Skeletal muscle satellite cell (primary cell): ENCODE data around the gene ABCA1. TPM values are rescaled to one million over a fixed set of nuclear protein-coding genes. Genes with fewer than 3 reads are reported as not detected.
"Not testable (repeated sequence)": the region's sequence is repeated elsewhere in the genome, so short reads cannot be mapped to it uniquely, and the experiment has no call there.

Experiments used
- H3K27me3 ChIP-seq: 2 replicates; pipeline ENCODE4 v1.7.0; 2013; ENCODE audit warnings: low read length; ENCODE audit not compliant: control insufficient read depth, insufficient read depth
- H3K36me3 ChIP-seq: 2 replicates; pipeline ENCODE4 v1.7.0; 2013; ENCODE audit warnings: mild to moderate bottlenecking, control low read depth, low read length; ENCODE audit not compliant: insufficient read depth
- H3K4me1 ChIP-seq: 2 replicates; pipeline ENCODE4 v1.7.0; 2013; ENCODE audit warnings: low read length; ENCODE audit not compliant: control insufficient read depth, insufficient read depth
- H3K4me2 ChIP-seq: 2 replicates; pipeline ENCODE4 v1.7.0; 2013; ENCODE audit warnings: mild to moderate bottlenecking, low read length
- H3K4me3 ChIP-seq: 2 replicates; pipeline ENCODE4 v1.7.0; 2013; ENCODE audit warnings: low read length
- H3K9ac ChIP-seq: 2 replicates; pipeline ENCODE4 v1.7.0; 2013; ENCODE audit warnings: mild to moderate bottlenecking, low read depth, low read length, moderate library complexity
- H3K9me3 ChIP-seq: replicated peaks from 2 replicates; pipeline ENCODE4 v1.7.0; 2013; ENCODE audit warnings: mild to moderate bottlenecking, control low read depth, low read length
- total RNA-seq: library from RNA; depleted of rRNA; stranded (reverse); fragments of >200 nt; gene quantifications from 2 replicates; pipeline ENCODE4 v1.2.3, GENCODE V29; 2012; rRNA removed

ABCA1 gene, protein sequence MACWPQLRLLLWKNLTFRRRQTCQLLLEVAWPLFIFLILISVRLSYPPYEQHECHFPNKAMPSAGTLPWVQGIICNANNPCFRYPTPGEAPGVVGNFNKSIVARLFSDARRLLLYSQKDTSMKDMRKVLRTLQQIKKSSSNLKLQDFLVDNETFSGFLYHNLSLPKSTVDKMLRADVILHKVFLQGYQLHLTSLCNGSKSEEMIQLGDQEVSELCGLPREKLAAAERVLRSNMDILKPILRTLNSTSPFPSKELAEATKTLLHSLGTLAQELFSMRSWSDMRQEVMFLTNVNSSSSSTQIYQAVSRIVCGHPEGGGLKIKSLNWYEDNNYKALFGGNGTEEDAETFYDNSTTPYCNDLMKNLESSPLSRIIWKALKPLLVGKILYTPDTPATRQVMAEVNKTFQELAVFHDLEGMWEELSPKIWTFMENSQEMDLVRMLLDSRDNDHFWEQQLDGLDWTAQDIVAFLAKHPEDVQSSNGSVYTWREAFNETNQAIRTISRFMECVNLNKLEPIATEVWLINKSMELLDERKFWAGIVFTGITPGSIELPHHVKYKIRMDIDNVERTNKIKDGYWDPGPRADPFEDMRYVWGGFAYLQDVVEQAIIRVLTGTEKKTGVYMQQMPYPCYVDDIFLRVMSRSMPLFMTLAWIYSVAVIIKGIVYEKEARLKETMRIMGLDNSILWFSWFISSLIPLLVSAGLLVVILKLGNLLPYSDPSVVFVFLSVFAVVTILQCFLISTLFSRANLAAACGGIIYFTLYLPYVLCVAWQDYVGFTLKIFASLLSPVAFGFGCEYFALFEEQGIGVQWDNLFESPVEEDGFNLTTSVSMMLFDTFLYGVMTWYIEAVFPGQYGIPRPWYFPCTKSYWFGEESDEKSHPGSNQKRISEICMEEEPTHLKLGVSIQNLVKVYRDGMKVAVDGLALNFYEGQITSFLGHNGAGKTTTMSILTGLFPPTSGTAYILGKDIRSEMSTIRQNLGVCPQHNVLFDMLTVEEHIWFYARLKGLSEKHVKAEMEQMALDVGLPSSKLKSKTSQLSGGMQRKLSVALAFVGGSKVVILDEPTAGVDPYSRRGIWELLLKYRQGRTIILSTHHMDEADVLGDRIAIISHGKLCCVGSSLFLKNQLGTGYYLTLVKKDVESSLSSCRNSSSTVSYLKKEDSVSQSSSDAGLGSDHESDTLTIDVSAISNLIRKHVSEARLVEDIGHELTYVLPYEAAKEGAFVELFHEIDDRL (N-terminal part only)
- 41.9 and 107 TPM in 2 replicates for total RNA-seq

DNA sequence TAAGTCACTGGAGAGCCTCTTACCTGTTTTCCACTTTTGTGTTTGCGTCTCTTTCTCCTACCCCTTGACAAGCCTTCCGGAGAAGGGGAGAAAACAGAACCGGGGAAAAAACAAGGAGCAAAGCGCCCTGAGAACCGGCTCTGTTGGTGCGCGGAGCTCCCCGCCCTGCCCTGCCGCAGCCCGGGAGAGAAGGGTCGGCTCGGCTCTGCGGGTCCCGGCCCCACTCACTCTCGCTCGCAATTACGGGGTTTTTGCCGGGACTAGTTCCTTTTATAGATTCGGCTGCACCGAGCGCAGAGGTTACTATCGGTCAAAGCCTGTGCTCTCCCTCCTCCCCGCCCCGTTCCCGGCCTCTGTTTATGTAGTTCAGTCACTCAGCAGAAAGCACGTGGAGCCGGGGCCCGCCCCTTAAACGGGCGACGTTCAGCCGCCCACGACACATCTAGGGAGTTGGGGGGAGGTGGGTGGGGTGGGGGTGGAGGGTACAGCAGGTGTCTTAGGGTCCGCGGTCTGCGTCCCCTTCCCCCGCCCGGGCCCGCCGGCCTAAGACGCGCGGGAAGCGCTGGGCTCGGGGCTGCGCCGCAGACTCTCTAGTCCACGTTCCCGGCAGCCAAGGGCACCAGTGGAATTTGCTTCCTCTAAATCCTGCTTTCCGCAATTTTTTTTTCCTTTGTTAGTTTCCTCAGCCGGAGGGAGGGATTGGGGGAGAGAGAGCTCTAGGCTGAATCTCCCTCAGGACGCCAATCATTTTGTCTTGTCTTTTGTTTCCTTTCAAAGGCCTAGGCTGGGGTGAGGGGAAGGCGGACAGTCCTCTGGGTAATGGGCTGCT, at the start of gene ABCA1:
Gene ABCA1, minus strand, starts transcription at position 244 of the 829 bp plus-strand sequence. CDS start 24,476 bp downstream, outside the sequence.
- H3K9ac ChIP-seq: peak within 1 kb of the TSS; percentile 72
- no peaks in the 10 kb centered on the region for H3K9me3 ChIP-seq
- H3K4me2 ChIP-seq: peak within 1 kb of the TSS; percentile 93
- H3K27me3 ChIP-seq: no peaks in the 10 kb centered on the region
- H3K4me3 ChIP-seq: peak within 1 kb of the TSS; percentile 81
- H3K36me3 ChIP-seq: no peaks in the 10 kb centered on the region
- H3K4me1 ChIP-seq: peaks cover 14% of the 10 kb centered on the region

- Histone ChIP-seq H3K4me2 (no peak overlapping the region), H3K9me3 (no peaks in the 10 kb centered on the region), H3K36me3 (no peaks in the 10 kb centered on the region), H3K4me3 (no peak overlapping the region), H3K27me3 (no peaks in the 10 kb centered on the region), H3K4me1 (peaks cover 8% of the 10 kb centered on the region), H3K9ac (no peak overlapping the region)
Observed at GRCh38 chr9:104977580-104977979, 49.6 kb upstream of the ABCA1 start.

DNA sequence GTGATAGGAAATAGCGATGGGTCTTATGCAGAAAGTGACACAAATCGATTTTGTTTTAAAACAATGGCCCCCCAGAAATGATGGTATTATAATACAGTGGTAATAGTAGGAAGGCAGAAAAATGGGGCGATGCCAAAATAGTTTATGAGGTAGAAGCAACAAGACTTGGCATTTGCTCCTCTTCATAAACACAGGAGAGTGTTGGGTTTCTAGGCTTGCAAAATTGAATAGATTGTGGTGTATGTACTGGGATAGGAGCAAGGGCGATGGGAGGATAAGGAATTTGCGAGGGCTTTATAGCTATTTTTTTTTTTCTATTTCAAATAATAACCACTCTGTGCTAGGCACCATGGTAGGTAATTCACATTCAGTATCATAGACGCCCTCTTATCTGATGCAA, 49.2 kb upstream of the ABCA1 start:
- Histone ChIP-seq H3K9me3 (no peaks in the 10 kb centered on the region), H3K36me3 (no peaks in the 10 kb centered on the region), H3K27me3 (no peaks in the 10 kb centered on the region), H3K4me3 (no peak overlapping the region), H3K4me1 (peaks cover 8% of the 10 kb centered on the region), H3K9ac (no peak overlapping the region), H3K4me2 (no peak overlapping the region)

GRCh38 chr9:104975966-104976595, 48.1 kb upstream of the ABCA1 start:
- H3K27me3 ChIP-seq, H3K36me3 ChIP-seq, H3K9me3 ChIP-seq, H3K4me3 ChIP-seq, H3K4me1 ChIP-seq, H3K4me2 ChIP-seq, H3K9ac ChIP-seq: not testable (repeated sequence)

DNA sequence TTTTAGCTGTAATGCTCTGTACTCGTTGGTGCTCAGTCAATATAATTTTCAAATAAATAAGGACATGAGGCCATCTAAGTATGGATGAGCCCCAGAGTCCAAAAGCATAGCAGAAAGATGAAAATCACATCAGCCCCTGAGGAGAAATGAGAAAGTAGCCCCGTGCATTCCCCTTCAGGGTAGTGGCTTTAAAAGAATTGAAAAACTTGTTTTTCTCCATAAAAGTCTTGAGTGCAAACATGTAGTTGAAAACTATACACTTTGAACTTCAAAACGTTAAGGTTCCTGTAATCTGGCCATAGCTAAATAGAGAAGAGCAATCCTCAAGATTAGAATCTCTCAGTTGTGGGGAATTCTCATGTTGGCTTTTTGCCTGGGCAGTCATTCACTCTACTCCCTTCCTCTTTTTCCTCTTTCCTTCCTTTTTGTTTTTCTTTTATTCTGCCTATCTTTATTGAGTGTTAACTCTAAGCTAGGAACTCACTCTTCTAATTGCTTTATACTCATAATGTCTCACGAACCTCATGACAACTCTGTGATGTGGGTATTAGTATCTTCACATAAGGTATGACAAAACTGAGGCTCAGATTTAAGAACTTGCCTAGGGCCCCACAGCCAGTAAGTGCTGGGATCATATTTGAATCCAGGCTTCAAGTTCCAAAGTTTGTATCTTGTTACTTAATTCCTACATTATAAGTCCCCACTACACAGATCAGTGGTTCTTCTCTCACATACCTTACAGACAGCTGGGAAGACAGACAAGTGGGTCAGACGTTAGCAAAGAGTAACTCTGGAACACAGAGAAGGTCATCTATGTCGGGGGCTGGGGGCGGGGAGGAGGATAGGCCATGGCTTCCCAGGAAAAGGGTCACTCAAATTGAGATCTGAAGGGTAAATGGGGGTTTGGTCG, 46.4 kb upstream of the ABCA1 start:
- Histone ChIP-seq H3K27me3 (no peaks in the 10 kb centered on the region), H3K4me1 (peaks cover 6% of the 10 kb centered on the region), H3K9me3 (no peaks in the 10 kb centered on the region), H3K36me3 (no peaks in the 10 kb centered on the region), H3K4me3 (no peak overlapping the region), H3K9ac (no peak overlapping the region), H3K4me2 (no peak overlapping the region)

DNA sequence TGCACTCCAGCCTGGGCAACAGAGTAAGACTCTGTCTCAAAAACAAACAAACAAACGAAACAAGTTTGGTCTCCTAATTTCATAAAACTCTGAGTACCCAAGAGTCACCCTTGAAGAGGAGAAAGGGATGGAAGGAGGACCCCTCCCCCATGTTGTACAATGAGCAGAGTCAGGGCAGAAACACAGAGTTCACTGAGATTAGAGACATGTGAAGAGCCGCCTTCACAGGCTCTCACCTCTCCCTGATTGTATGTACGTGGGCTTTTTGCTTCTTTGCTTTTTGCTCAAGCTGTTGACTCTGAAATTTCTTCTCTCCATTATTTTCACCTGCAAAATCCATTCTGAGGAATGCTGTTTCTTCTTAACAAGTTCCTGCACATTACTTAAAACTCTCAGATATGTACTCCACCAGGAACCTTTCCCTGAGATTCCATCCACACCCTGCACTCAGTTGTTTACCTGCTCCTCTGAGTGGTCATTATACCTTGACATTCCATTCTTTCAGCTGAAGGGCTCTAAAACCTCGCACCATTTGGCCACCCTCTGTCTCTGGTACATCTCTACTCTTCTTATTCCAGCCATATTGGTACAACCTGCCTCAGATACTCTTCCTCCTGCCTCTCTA, 44.4 kb upstream of the ABCA1 start:
- Histone ChIP-seq H3K4me2 (no peak overlapping the region), H3K4me3 (no peak overlapping the region), H3K9ac (no peak overlapping the region), H3K4me1 (peaks cover 17% of the 10 kb centered on the region), H3K36me3 (no peaks in the 10 kb centered on the region), H3K9me3 (no peaks in the 10 kb centered on the region), H3K27me3 (no peaks in the 10 kb centered on the region)

DNA sequence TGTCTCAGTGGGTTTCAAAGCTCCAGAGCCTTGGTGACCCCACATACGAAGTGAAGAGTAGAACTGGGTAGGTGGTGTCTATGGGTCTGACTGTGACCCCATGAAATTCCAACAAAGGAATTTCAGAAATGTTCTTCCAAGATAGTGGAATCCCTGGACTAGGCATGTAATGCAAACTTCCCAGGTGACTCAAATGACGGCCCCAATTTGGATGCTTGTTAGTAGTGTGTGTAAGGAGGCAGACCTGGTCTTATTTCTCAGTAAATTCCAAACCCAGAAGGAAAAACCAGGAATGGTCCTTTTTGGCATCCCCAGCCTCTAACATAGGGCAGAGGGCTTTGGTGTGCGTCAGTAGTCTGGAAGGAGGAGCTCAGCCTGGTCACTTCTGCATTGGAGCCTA, 43.6 kb upstream of the ABCA1 start:
- Histone ChIP-seq H3K36me3 (no peaks in the 10 kb centered on the region), H3K4me2 (no peak overlapping the region), H3K9ac (no peak overlapping the region), H3K27me3 (no peaks in the 10 kb centered on the region), H3K4me3 (no peak overlapping the region), H3K9me3 (no peaks in the 10 kb centered on the region), H3K4me1 (peaks cover 17% of the 10 kb centered on the region)

DNA sequence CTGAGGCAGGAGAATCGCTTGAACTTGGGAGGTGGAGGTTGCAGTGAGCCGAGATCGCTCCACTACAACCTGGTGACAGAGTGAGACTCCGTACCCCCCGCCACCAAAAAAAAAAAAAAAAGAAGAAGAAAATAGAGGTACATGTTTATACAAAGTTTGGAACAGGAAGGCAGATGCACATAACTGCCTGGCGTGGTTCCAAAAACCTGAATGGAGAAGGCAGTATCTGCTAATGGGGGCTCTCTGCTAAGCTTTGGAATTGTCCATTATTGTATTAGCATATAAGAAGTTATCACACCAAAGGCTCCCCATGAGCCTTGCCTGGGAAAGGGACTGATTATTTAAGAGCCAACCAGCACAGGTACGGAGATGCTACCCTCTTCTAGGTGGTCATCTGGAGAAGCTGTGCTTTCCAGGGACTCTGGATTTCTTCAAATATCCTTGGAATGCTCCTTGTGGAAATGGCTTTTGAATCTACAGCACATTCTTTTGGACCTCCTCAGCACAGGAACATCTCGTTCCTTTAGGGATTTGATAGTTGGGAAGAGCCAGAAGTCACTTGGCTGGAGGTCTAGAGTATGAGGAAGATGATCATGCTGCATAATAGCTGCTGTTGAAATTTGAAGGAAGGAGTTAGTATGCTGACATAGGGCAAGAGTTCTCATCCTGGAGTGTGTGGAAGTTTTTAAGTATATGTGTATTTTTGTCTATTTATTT, 42.5 kb upstream of the ABCA1 start:
- H3K9ac ChIP-seq: no peak overlapping the region

DNA sequence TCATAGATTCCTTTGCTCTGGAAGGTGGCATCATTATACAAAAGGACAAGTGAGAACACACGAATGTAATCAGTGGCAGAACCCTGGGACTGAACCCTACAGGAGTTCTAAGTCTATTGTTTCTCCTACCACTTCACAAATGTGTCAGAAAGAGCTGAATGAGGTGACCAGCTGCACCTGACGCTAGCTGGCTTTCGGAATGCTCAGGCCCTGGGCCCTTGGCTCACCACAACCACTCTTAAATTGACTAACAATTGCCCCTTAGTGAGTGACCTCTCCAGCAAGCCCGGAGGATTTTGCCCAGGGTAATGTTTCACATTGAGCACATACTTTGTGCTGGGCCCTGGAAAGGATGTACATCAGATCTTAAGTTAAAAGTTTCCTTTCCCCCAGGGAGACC, 41.2 kb upstream of the ABCA1 start:
- no peak overlapping the region for H3K9ac ChIP-seq
- no peaks in the 10 kb centered on the region for H3K9me3 ChIP-seq
- peaks cover 17% of the 10 kb centered on the region for H3K4me1 ChIP-seq
- H3K27me3 ChIP-seq: no peaks in the 10 kb centered on the region
- H3K4me2 ChIP-seq: peak overlapping the region; percentile 93
- H3K4me3 ChIP-seq: peak overlapping the region; percentile 95
- no peaks in the 10 kb centered on the region for H3K36me3 ChIP-seq

More for the DNA sequence above, 42.5 kb upstream of the ABCA1 start:
- no peak overlapping the region for H3K4me2 ChIP-seq
- H3K27me3 ChIP-seq: no peaks in the 10 kb centered on the region
- H3K4me3 ChIP-seq: no peak overlapping the region
- H3K4me1 ChIP-seq: peaks cover 17% of the 10 kb centered on the region
- H3K36me3 ChIP-seq: no peaks in the 10 kb centered on the region
- no peaks in the 10 kb centered on the region for H3K9me3 ChIP-seq
